ENCODE results near the gene OR2K2. TPM values are rescaled to one million over a fixed set of nuclear protein-coding genes. Genes with fewer than 3 reads are reported as not detected.

The OR2K2 gene
- total and polyA plus RNA-seq, 2 donors (not counting 1 experiment from before 2014, with no cell fraction given) = not detected

GRCh38 chr9:111372297-111372696 lies 42.3 kb upstream of the OR2K2 start:
- Histone ChIP-seq H2AFZ (ENCODE audit: low read length) (no peak overlapping the region), H3K27me3 (ENCODE audit: control insufficient read depth, insufficient read depth, low read length) (no peaks in the 10 kb centered on the region), H3K9ac (ENCODE audit: insufficient read depth, low read length) (no peak overlapping the region), H3K9me3 (ENCODE audit: control insufficient read depth, insufficient read depth, low read depth, low read length) (no peaks in the 10 kb centered on the region), H3K4me3 (replicated peaks in 1 of 4; ENCODE audit: control extremely low read depth in 1 of 4, insufficient read depth in 1 of 4, low read depth in 3 of 4, low read length in 4 of 4) (no peak overlapping the region), H3K4me1 (ENCODE audit: control insufficient read depth, extremely low read depth, insufficient read depth, low read length) (no peaks in the 10 kb centered on the region), H3K4me2 (ENCODE audit: extremely low read depth, insufficient read depth, low read length) (no peak overlapping the region), H4K20me1 (ENCODE audit: control insufficient read depth, extremely low read depth, insufficient read depth, low read length) (no peaks in the 10 kb centered on the region), H3K27ac (ENCODE audit: insufficient read depth, low read length) (no peak overlapping the region), H3K36me3 (ENCODE audit: control insufficient read depth, insufficient read depth, low read length) (peaks cover 14% of the 10 kb centered on the region), H3K79me2 (ENCODE audit: control insufficient read depth, insufficient read depth, low read length) (no peaks in the 10 kb centered on the region)
- DNase-seq (ENCODE audit: low read depth in 2 of 2) = no peak
- TF ChIP-seq EZH2 (IDR thresholded peaks at IDR 0.05; ENCODE audit: low read length, missing control alignments) (no peak), CTCF (conservative IDR thresholded peaks at IDR 0.05 in 1 of 2, IDR thresholded peaks at IDR 0.05 in 1 of 2; ENCODE audit: low read depth in 1 of 2, low read length in 2 of 2) (no peak)

- DNase-seq (ENCODE audit: low read depth in 2 of 2) = no peak
- Histone ChIP-seq H3K27me3 (ENCODE audit: control insufficient read depth, insufficient read depth, low read length) (no peaks in the 10 kb centered on the region), H3K4me2 (ENCODE audit: extremely low read depth, insufficient read depth, low read length) (no peak overlapping the region), H3K4me3 (replicated peaks in 1 of 4; ENCODE audit: control extremely low read depth in 1 of 4, insufficient read depth in 1 of 4, low read depth in 3 of 4, low read length in 4 of 4) (no peak overlapping the region), H3K79me2 (ENCODE audit: control insufficient read depth, insufficient read depth, low read length) (no peaks in the 10 kb centered on the region), H4K20me1 (ENCODE audit: control insufficient read depth, extremely low read depth, insufficient read depth, low read length) (no peaks in the 10 kb centered on the region), H3K9me3 (ENCODE audit: control insufficient read depth, insufficient read depth, low read depth, low read length) (no peaks in the 10 kb centered on the region), H3K4me1 (ENCODE audit: control insufficient read depth, extremely low read depth, insufficient read depth, low read length) (no peaks in the 10 kb centered on the region), H3K36me3 (ENCODE audit: control insufficient read depth, insufficient read depth, low read length) (peaks cover 13% of the 10 kb centered on the region), H2AFZ (ENCODE audit: low read length) (no peak overlapping the region), H3K27ac (ENCODE audit: insufficient read depth, low read length) (no peak overlapping the region), H3K9ac (ENCODE audit: insufficient read depth, low read length) (no peak overlapping the region)
- TF ChIP-seq EZH2 (IDR thresholded peaks at IDR 0.05; ENCODE audit: low read length, missing control alignments) (no peak), CTCF (conservative IDR thresholded peaks at IDR 0.05 in 1 of 2, IDR thresholded peaks at IDR 0.05 in 1 of 2; ENCODE audit: low read depth in 1 of 2, low read length in 2 of 2) (no peak)
These were observed 37.0 kb upstream of the OR2K2 start for GRCh38 chr9:111366978-111367377.

GRCh38 chr9:111362526-111362925 lies 32.5 kb upstream of the OR2K2 start:
- Histone ChIP-seq H2AFZ (ENCODE audit: low read length) (no peak overlapping the region), H3K9me3 (ENCODE audit: control insufficient read depth, insufficient read depth, low read depth, low read length) (no peaks in the 10 kb centered on the region), H3K27ac (ENCODE audit: insufficient read depth, low read length) (no peak overlapping the region), H3K9ac (ENCODE audit: insufficient read depth, low read length) (no peak overlapping the region), H3K4me2 (ENCODE audit: extremely low read depth, insufficient read depth, low read length) (no peak overlapping the region), H3K4me3 (replicated peaks in 1 of 4; ENCODE audit: control extremely low read depth in 1 of 4, insufficient read depth in 1 of 4, low read depth in 3 of 4, low read length in 4 of 4) (no peak overlapping the region), H3K27me3 (ENCODE audit: control insufficient read depth, insufficient read depth, low read length) (no peaks in the 10 kb centered on the region), H4K20me1 (ENCODE audit: control insufficient read depth, extremely low read depth, insufficient read depth, low read length) (no peaks in the 10 kb centered on the region), H3K79me2 (ENCODE audit: control insufficient read depth, insufficient read depth, low read length) (no peaks in the 10 kb centered on the region), H3K36me3 (ENCODE audit: control insufficient read depth, insufficient read depth, low read length) (peaks cover 1% of the 10 kb centered on the region), H3K4me1 (ENCODE audit: control insufficient read depth, extremely low read depth, insufficient read depth, low read length) (no peaks in the 10 kb centered on the region)
- TF ChIP-seq CTCF (conservative IDR thresholded peaks at IDR 0.05 in 1 of 2, IDR thresholded peaks at IDR 0.05 in 1 of 2; ENCODE audit: low read depth in 1 of 2, low read length in 2 of 2) = no peak
- TF ChIP-seq EZH2 (IDR thresholded peaks at IDR 0.05; ENCODE audit: low read length, missing control alignments) = no peak
- no peak for DNase-seq (ENCODE audit: low read depth in 2 of 2)

Data from fibroblast of lung (primary cell).